C4-2B (cell line): ENCODE results near the gene HOXD1.

Experiments
- H3K27ac ChIP-seq: fragments of 450-650 bp; 2 replicates; pipeline ENCODE4 v1.5.1; 2017
- ZFX ChIP-seq: fragments of 450-650 bp; IDR thresholded peaks from 2 replicates; pipeline ENCODE4 v1.6.1; 2017
- TF ChIP-seq, protein P1 (sequence below): fragments of 450-650 bp; conservative IDR thresholded peaks from 2 replicates; pipeline ENCODE4 v1.5.1; 2017; ENCODE audit warnings: mild to moderate bottlenecking

HOXD1 gene

DNA sequence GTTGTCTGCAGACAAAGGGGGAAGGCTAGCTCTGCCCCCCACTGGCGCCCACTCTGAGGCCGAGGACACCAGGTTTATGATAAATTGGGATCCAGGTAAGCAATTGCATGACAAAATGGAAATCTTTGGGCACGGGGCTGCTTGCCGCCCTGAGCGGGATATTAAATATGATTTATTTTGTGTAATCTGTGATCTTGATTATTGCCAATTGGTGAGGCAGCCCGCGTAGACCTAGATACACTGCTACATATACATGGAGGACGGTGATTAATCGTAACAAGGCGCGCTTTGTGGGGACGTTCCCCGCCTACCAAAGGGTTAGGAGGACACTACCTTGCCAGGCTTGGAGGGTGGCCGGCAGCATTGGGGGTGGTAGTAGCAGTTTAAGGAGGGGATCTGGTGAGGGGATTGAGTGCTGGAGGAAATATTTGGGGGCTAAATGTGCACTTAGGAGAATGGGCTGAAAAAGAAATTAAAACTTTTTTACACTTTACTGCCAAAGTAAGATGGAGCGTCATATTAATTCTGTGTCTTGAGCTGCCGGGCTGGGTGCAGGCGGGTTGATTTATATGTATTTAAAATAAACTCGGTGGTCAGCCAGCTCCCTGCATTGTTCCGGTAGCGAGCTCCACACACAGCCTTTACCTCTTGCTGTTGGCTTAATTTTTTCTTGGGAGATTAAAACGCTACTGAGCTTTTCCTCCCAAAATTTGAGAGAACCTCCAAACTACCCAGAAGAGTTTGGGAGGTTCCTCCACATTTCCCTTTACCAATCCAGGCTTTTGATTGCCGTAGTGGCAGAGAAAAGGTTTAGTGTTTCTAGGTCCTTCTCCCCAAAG, 27.3 kb upstream of the HOXD1 start:
- TF ChIP-seq, protein P1, sequence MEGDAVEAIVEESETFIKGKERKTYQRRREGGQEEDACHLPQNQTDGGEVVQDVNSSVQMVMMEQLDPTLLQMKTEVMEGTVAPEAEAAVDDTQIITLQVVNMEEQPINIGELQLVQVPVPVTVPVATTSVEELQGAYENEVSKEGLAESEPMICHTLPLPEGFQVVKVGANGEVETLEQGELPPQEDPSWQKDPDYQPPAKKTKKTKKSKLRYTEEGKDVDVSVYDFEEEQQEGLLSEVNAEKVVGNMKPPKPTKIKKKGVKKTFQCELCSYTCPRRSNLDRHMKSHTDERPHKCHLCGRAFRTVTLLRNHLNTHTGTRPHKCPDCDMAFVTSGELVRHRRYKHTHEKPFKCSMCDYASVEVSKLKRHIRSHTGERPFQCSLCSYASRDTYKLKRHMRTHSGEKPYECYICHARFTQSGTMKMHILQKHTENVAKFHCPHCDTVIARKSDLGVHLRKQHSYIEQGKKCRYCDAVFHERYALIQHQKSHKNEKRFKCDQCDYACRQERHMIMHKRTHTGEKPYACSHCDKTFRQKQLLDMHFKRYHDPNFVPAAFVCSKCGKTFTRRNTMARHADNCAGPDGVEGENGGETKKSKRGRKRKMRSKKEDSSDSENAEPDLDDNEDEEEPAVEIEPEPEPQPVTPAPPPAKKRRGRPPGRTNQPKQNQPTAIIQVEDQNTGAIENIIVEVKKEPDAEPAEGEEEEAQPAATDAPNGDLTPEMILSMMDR = no peak
- no peak for TF ChIP-seq ZFX

DNA sequence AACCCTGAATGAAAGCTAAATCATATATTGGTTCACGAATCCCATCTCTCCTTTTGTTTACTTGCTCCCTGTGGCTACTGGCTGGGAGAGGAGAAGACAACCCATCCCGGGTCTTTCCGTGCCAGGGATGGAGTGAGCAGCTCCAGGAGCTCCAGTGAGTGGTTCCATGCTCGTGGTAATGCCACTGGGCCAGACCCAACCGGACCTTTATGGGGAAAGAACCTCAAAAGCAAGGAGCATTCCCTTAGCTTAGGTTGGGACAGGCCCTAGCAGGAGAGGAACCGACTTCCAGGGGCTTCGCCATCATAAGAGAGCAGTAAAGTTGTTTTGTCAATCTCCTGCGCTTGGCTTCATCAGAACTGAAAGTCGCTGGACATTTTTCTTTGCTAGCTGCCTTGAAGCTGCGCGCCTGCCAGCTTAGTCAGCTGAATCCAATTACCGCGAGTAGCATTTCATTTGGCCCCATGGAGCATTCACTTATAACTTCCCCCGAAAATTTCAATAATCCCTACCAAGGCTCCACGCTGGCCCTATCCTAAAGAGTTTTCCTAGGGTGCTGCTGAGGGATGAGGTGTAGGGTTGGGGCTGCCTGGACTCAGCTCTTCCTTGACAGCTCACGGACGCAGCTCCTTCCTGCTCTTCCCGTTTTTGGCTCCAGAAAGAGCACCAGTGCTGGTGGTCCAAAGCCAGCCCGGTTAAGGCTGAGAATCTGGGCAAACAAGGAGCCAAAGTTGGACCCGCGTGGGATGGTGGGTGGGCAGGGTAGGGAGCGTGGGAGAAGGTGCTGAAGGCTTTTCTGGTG, 26.4 kb upstream of the HOXD1 start:
- no peak overlapping the region for H3K27ac ChIP-seq
- no peak for TF ChIP-seq ZFX
- TF ChIP-seq, protein P1 = no peak

More for the DNA sequence above, 27.3 kb upstream of the HOXD1 start:
- no peak overlapping the region for H3K27ac ChIP-seq

DNA sequence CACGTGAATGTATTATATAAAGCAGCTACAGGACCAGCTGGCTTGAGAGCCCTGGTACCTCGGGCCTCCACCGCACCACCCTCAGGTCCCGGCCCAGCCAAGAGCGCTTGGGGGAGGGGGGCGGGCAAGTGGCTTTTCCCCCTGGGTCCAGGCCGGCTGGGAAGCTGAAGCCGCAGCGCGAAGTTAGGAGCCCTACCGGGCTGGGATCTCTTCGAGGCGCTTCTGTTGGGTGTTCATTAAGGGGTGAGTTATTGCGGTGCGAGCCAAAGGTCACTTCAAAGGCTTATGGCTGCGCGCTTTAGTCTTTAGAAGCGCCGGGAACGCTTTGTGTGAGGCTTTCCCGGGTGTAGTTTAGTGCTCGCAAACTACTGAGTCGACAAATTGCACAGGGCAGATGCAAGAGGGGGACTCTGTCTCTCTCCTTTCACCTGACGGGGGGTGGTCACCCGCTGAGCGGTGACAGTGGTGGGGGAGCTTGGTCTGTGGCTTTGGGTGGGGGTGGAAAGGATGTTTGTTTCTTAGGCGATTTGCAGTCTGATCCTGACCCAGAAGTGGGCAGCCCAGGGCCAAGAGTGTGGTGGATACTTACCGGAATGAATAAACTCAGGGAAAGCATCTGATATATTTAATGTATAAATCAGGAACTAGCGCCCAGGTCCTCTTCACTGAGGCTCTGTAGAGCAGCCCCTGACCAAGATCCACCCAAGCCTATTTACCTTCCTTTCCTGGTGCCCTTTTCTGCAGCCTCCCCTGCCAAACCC, 25.4 kb upstream of the HOXD1 start:
- TF ChIP-seq, protein P1 = no peak
- TF ChIP-seq ZFX = no peak
- no peak overlapping the region for H3K27ac ChIP-seq

- H3K27ac ChIP-seq = no peak overlapping the region
- TF ChIP-seq, protein P1 = no peak
- no peak for TF ChIP-seq ZFX
These were observed 24.8 kb upstream of the HOXD1 start for GRCh38 chr2:176163672-176164056.

GRCh38 chr2:176164201-176164600, 24.3 kb upstream of the HOXD1 start:
- H3K27ac ChIP-seq = no peak overlapping the region
- no peak for TF ChIP-seq ZFX
- TF ChIP-seq, protein P1 = no peak

GRCh38 chr2:176164611-176165369, 23.7 kb upstream of the HOXD1 start:
- TF ChIP-seq ZFX = no peak
- TF ChIP-seq, protein P1 = no peak
- no peak overlapping the region for H3K27ac ChIP-seq
